ENCODE measurements around the gene TOB1. TPM values are rescaled to one million over a fixed set of nuclear protein-coding genes. Genes with fewer than 3 reads are reported as not detected.

The TOB1 gene
- total RNA-seq, 1 experiment from 2014 or later = 67.9 TPM

- Histone ChIP-seq H4K20me1 (ENCODE audit: insufficient read depth) (peaks cover 28% of the 10 kb centered on the region), H3K36me3 (ENCODE audit: low read depth) (peaks cover 29% of the 10 kb centered on the region), H3K4me2 (no peak overlapping the region), H3F3A (ENCODE audit: insufficient read depth, low read depth) (peaks cover 41% of the 10 kb centered on the region), H3K9me2 (ENCODE audit: insufficient read depth) (no peaks in the 10 kb centered on the region), H3K4me3 (no peak overlapping the region), H3K4me1 (replicated peaks; ENCODE audit: insufficient read depth) (peaks cover 23% of the 10 kb centered on the region), H3K79me2 (ENCODE audit: low read depth) (peaks cover 29% of the 10 kb centered on the region), H3K9me3 (ENCODE audit: insufficient read depth, low read depth) (no peaks in the 10 kb centered on the region), H3K27ac (no peak overlapping the region), H3K27me3 (ENCODE audit: insufficient read depth, low read depth) (no peaks in the 10 kb centered on the region), H2AFZ (no peak overlapping the region)
- BruUV-seq (replicated peaks) = no TSS peak
- no peak for TF ChIP-seq EZH2 (IDR thresholded peaks at IDR 0.05; ENCODE audit: low read depth)
- TF ChIP-seq CTCF (conservative IDR thresholded peaks at IDR 0.05) = no peak
- CTCF ChIA-PET = no interaction called here
- intact Hi-C loops (cut with micrococcal nuclease; ENCODE audit: unreplicated experiment) = no loop called here
- no peak for DNase-seq
- POLR2A ChIA-PET (ENCODE audit: unreplicated experiment) = no interaction called here
Observed at GRCh38 chr17:50858486-50859225, 7.5 kb downstream of the TOB1 start.

GRCh38 chr17:50856431-50856830, 9.7 kb downstream of the TOB1 start:
- Histone ChIP-seq H2AFZ (no peak overlapping the region), H3K4me3 (no peak overlapping the region), H3K79me2 (ENCODE audit: low read depth) (peaks cover 6% of the 10 kb centered on the region), H3K27ac (no peak overlapping the region), H3K4me1 (replicated peaks; ENCODE audit: insufficient read depth) (peaks cover 11% of the 10 kb centered on the region), H3K9me2 (ENCODE audit: insufficient read depth) (no peaks in the 10 kb centered on the region), H3K9me3 (ENCODE audit: insufficient read depth, low read depth) (no peaks in the 10 kb centered on the region), H3K27me3 (ENCODE audit: insufficient read depth, low read depth) (no peaks in the 10 kb centered on the region), H3K4me2 (no peak overlapping the region), H4K20me1 (ENCODE audit: insufficient read depth) (peaks cover 6% of the 10 kb centered on the region; the same call in 1 of the 2 replicates), H3F3A (ENCODE audit: insufficient read depth, low read depth) (peaks cover 21% of the 10 kb centered on the region; the same call in 1 of the 2 replicates), H3K36me3 (ENCODE audit: low read depth) (0 out of 2 replicates have a peak, but pooled peaks cover 7% of the 10 kb centered on the region)
- intact Hi-C loops (cut with micrococcal nuclease; ENCODE audit: unreplicated experiment) = no loop called here
- no TSS peak for BruUV-seq (replicated peaks)
- ChIA-PET POLR2A (ENCODE audit: unreplicated experiment) (interaction anchor here (0.7 kb wide), 1 partner anchor 10 kb away, joined by 5 read pairs; the partner anchor contains the start of gene TOB1), CTCF (no interaction called here)
- TF ChIP-seq EZH2 (IDR thresholded peaks at IDR 0.05; ENCODE audit: low read depth) (no peak), CTCF (conservative IDR thresholded peaks at IDR 0.05) (no peak)
- no peak for DNase-seq

- Histone ChIP-seq H2AFZ (no peak overlapping the region), H3K79me2 (ENCODE audit: low read depth) (peaks cover under 1% of the 10 kb centered on the region; the same call in 1 of the 2 replicates), H3K27ac (no peak overlapping the region), H4K20me1 (ENCODE audit: insufficient read depth) (no peaks in the 10 kb centered on the region), H3K4me1 (replicated peaks; ENCODE audit: insufficient read depth) (peaks cover 11% of the 10 kb centered on the region), H3F3A (ENCODE audit: insufficient read depth, low read depth) (peaks cover 15% of the 10 kb centered on the region; the same call in 1 of the 2 replicates), H3K9me2 (ENCODE audit: insufficient read depth) (no peaks in the 10 kb centered on the region), H3K36me3 (ENCODE audit: low read depth) (0 out of 2 replicates have a peak, but pooled peaks cover under 1% of the 10 kb centered on the region), H3K27me3 (ENCODE audit: insufficient read depth, low read depth) (no peaks in the 10 kb centered on the region), H3K4me3 (no peak overlapping the region), H3K9me3 (ENCODE audit: insufficient read depth, low read depth) (no peaks in the 10 kb centered on the region), H3K4me2 (no peak overlapping the region)
- intact Hi-C loops (cut with micrococcal nuclease; ENCODE audit: unreplicated experiment) = no loop called here
- ChIA-PET CTCF (no interaction called here), POLR2A (ENCODE audit: unreplicated experiment) (interaction anchor here (0.7 kb wide), 1 partner anchor 10 kb away, joined by 5 read pairs; the partner anchor contains the start of gene TOB1)
- no peak for DNase-seq
- no TSS peak for BruUV-seq (replicated peaks)
- no peak for TF ChIP-seq CTCF (conservative IDR thresholded peaks at IDR 0.05)
- TF ChIP-seq EZH2 (IDR thresholded peaks at IDR 0.05; ENCODE audit: low read depth) = no peak
Observed at GRCh38 chr17:50855708-50856330, 10.3 kb downstream of the TOB1 start.

Measured in PC-9 (cell line).